ENCODE data around the gene CHRND. TPM values are rescaled to one million over a fixed set of nuclear protein-coding genes. Genes with fewer than 3 reads are reported as not detected.

CHRND gene
- total and polyA plus RNA-seq, 2 donors (not counting 1 experiment from before 2014, with no cell fraction given), result not detected

GRCh38 chr2:232486558-232487384 is 39.2 kb upstream of the CHRND start:
- H3K9me3 Mint-ChIP-seq (ENCODE audit: insufficient read depth), result no peaks in the 10 kb centered on the region
- Histone ChIP-seq H3K27ac (ENCODE audit: low read length in 2 of 2) (no peak overlapping the region), H2AFZ (ENCODE audit: insufficient read depth, low read depth, low read length, poor library complexity, severe bottlenecking) (no peak overlapping the region), H3K27me3 (replicated peaks in 1 of 4; ENCODE audit: control extremely low read depth in 1 of 4, control insufficient read depth in 3 of 4, insufficient read depth in 4 of 4, low read length in 3 of 4) (peaks cover 0 to 33% (median 2%) of the 10 kb centered on the region in 4 experiments), H3K36me3 (replicated peaks in 1 of 2; ENCODE audit: control extremely low read depth in 1 of 2, control insufficient read depth in 1 of 2, extremely low read depth in 1 of 2, insufficient read depth in 2 of 2, low read length in 1 of 2) (no peaks in the 10 kb centered on the region), H3K79me2 (ENCODE audit: control insufficient read depth, insufficient read depth, low read length) (no peaks in the 10 kb centered on the region), H3K9ac (ENCODE audit: low read length) (no peak overlapping the region), H3K9me3 (ENCODE audit: control extremely low read depth in 1 of 3, control insufficient read depth in 2 of 3, insufficient read depth in 1 of 3, low read length in 2 of 3) (no peaks in the 10 kb centered on the region), H3K4me1 (ENCODE audit: control insufficient read depth in 2 of 2, insufficient read depth in 2 of 2, low read length in 2 of 2) (peaks cover 7 to 11% of the 10 kb centered on the region in 2 donors), H3K4me3 (ENCODE audit: control extremely low read depth in 1 of 5, extremely low read depth in 1 of 5, insufficient read depth in 1 of 5, low read depth in 2 of 5, low read length in 4 of 5) (no peak overlapping the region), H3K4me2 (replicated peaks; ENCODE audit: low read depth, low read length, poor library complexity, severe bottlenecking) (peak overlapping the region; percentile 42), H4K20me1 (ENCODE audit: control insufficient read depth, insufficient read depth, low read length, poor library complexity, severe bottlenecking) (no peaks in the 10 kb centered on the region)
- TF ChIP-seq EZH2 (IDR thresholded peaks at IDR 0.05; ENCODE audit: borderline replicate concordance, insufficient read depth, low read depth, low read length, poor library complexity, severe bottlenecking), result no peak
- TF ChIP-seq CTCF (IDR thresholded peaks at IDR 0.05), result no peak
- H3K4me3 Mint-ChIP-seq, result peak overlapping the region; percentile 34
- H3K27me3 Mint-ChIP-seq, result peaks cover 44% of the 10 kb centered on the region
- DNase-seq (no peak), ATAC-seq (ENCODE audit: low read depth) (no peak)
- 6% methylated on average over 69 of the region's 74 CpGs for WGBS (ENCODE audit: insufficient coverage)
- POLR2A ChIA-PET, result no interaction called here
- intact Hi-C loops (cut with micrococcal nuclease), result no loop called here
- H3K4me1 Mint-ChIP-seq, result peaks cover 11% of the 10 kb centered on the region
- H3K27ac Mint-ChIP-seq, result no peak overlapping the region
- CTCF ChIA-PET, result no interaction called here

- Histone ChIP-seq H2AFZ (ENCODE audit: insufficient read depth, low read depth, low read length, poor library complexity, severe bottlenecking) (no peak within 1 kb of the TSS), H3K27ac (ENCODE audit: low read length in 2 of 2) (no peak within 1 kb of the TSS), H3K36me3 (replicated peaks in 1 of 2; ENCODE audit: control extremely low read depth in 1 of 2, control insufficient read depth in 1 of 2, extremely low read depth in 1 of 2, insufficient read depth in 2 of 2, low read length in 1 of 2) (no peaks in the 10 kb centered on the region), H3K27me3 (replicated peaks in 1 of 4; ENCODE audit: control extremely low read depth in 1 of 4, control insufficient read depth in 3 of 4, insufficient read depth in 4 of 4, low read length in 3 of 4) (peaks cover 0 to 33% (median 2%) of the 10 kb centered on the region in 4 experiments), H4K20me1 (ENCODE audit: control insufficient read depth, insufficient read depth, low read length, poor library complexity, severe bottlenecking) (no peaks in the 10 kb centered on the region), H3K79me2 (ENCODE audit: control insufficient read depth, insufficient read depth, low read length) (no peaks in the 10 kb centered on the region), H3K9me3 (ENCODE audit: control extremely low read depth in 1 of 3, control insufficient read depth in 2 of 3, insufficient read depth in 1 of 3, low read length in 2 of 3) (no peaks in the 10 kb centered on the region), H3K4me1 (ENCODE audit: control insufficient read depth in 2 of 2, insufficient read depth in 2 of 2, low read length in 2 of 2) (peaks cover 7 to 11% of the 10 kb centered on the region in 2 donors), H3K4me3 (ENCODE audit: control extremely low read depth in 1 of 5, extremely low read depth in 1 of 5, insufficient read depth in 1 of 5, low read depth in 2 of 5, low read length in 4 of 5) (no peak within 1 kb of the TSS), H3K9ac (ENCODE audit: low read length) (no peak within 1 kb of the TSS), H3K4me2 (replicated peaks; ENCODE audit: low read depth, low read length, poor library complexity, severe bottlenecking) (peak within 1 kb of the TSS; percentile 42)
- POLR2A ChIA-PET, result no interaction called here
- Mint-ChIP-seq H3K27ac (no peak within 1 kb of the TSS), H3K4me1 (peaks cover 11% of the 10 kb centered on the region), H3K9me3 (ENCODE audit: insufficient read depth) (no peaks in the 10 kb centered on the region), H3K27me3 (peaks cover 41% of the 10 kb centered on the region), H3K4me3 (peak within 1 kb of the TSS; percentile 45)
- no peak for ATAC-seq (ENCODE audit: low read depth)
- CTCF ChIA-PET, result no interaction called here
- TF ChIP-seq CTCF (IDR thresholded peaks at IDR 0.05) (no peak), EZH2 (IDR thresholded peaks at IDR 0.05; ENCODE audit: borderline replicate concordance, insufficient read depth, low read depth, low read length, poor library complexity, severe bottlenecking) (no peak)
- intact Hi-C loops (cut with micrococcal nuclease), result no loop called here
- 2% methylated on average over 98 of the region's 102 CpGs for WGBS (ENCODE audit: insufficient coverage)
- DNase-seq, result no peak
These were observed 38.4 kb upstream of the CHRND start, which contains the start of gene ECEL1 for GRCh38 chr2:232487385-232488096. Gene ECEL1 (minus strand): TSS chr2:232487834. CDS start chr2:232486653, 1,181 bp downstream.
